CD4-positive, alpha-beta T cell treated with Interleukin-21 for 1 hour (primary cell): ENCODE measurements around the gene HMGCS1.
A peak's percentile ranks its signal among the peaks of the same experiment; 100 is the strongest.
"Not testable (repeated sequence)": the region's sequence is repeated elsewhere in the genome, so short reads cannot be mapped to it uniquely, and the experiment has no call there.

Experiments
- DNase-seq: peaks from one replicate; pipeline ENCODE4 v3.0.0-alpha.2; 2020

Gene HMGCS1

GRCh38 chr5:43312076-43312661 lies 1.0 kb downstream of the HMGCS1 start:
- DNase-seq: no peak

DNA sequence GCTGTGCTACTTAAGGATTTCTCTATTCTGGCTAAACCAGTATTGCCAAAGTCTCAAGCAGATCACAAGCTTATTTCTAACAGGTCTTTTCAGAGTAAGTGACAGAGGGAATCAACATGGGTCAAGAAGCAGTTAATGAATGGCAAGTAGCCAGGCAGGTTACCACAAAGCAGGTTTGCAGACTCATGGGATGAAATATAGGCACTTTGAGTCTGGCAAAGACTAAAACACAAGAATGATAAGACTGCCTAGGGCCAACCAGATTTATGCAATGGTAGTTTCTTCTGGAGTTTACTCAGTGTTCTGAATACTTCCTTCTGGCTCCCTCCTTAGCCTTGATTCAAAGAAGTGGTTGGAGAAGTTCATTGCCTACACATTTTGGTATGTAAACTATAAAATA lies 3.6 kb downstream of the HMGCS1 start:
- DNase-seq: no peak

GRCh38 chr5:43309122-43309521 lies 4.1 kb downstream of the HMGCS1 start:
- no peak for DNase-seq

DNA sequence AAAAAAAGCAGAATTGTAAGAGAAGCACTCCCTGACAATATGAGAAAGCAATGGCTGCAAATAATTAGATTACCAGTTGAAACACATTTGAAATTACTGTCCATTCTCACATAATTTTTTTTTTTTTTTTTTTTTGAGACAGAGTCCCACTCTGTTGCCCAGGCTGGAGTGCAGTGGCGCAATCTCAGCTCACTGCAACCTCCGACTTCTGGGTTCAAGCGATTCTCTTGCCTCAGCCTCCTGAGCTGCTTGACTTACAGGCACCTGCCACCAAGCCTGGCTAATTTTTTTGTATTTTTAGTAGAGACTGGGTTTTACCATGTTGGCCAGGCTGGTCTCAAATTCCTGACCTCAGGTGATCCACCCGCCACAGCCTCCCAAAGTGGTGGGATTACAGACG lies 6.3 kb downstream of the HMGCS1 start:
- DNase-seq: not testable (repeated sequence)

DNA sequence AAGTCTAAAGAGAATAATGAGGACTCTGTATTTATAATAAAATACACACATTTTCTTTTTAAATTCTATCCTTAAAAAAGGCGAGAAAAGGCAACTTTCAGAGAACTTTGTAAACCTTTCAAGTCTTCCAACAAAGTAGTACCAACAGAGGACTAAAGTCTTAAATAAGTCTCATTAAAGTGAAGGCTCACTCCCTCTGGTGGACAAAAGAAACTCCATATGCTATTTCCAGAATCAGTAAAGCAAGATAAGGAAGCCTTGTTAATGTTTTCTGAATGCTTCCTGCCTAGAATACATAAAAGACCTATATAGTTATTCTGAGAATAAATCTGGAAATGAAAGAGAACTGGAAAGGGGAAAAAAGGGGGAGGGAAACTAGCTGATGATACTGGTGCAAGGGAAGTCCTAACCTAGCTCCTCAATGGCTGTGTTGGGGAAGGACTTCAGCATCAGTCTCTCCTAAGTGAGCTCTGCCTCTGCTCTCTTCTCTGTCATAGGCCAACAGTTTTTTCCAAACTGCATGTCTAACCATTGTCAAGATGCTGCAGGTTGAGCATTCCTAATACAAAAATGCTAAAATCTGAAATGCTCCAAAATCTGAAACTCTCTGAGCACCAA lies 7.2 kb downstream of the HMGCS1 start:
- DNase-seq: peak; percentile 65

GRCh38 chr5:43304525-43304924 lies 8.7 kb downstream of the HMGCS1 start:
- DNase-seq: peak; percentile 31

DNA sequence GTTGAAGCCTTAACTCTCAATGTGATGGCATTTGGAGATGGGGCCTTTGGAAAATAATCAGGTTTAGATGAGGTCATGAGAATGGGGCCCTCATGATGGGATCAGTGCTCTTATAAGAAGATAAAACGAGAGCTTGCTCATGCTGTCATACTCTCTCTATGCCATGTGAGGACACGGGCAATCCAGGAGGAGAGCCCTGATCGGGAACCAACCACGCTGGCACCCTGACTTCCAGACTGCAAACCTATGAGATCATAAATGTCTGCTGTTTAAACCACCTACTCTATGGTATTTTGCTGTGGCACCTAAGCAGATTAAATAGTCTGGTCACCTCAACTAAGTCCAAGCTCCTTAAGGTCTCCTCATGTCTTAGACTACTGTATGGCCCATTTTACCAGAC lies 10.0 kb downstream of the HMGCS1 start:
- no peak for DNase-seq

GRCh38 chr5:43302481-43302880 lies 10.7 kb downstream of the HMGCS1 start:
- DNase-seq: no peak

DNA sequence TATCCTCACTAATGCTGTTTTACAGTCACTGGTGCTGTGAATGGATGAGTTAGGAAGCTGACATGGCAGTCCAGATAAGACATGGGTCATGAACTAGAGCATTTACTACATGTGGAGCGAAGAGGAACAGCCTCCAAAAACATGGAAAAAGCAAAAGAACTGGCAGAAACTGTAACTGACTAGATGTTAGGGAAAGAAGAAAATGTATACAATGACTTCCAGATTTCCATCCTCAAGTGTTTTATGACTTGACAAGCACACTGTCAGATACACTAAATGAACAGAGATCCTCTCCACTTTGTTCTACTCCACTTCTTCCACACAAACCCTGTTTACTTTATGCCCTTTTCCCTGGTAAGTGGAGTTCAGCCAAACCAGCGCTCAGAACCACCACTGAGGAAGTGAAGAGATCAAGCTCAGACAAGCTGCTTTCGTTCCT lies 11.5 kb downstream of the HMGCS1 start:
- DNase-seq: no peak

GRCh38 chr5:43300112-43300511 lies 13.1 kb downstream of the HMGCS1 start:
- DNase-seq: no peak

- no peak for DNase-seq
Measured at GRCh38 chr5:43298443-43298842, 14.8 kb downstream of the HMGCS1 start.

DNA sequence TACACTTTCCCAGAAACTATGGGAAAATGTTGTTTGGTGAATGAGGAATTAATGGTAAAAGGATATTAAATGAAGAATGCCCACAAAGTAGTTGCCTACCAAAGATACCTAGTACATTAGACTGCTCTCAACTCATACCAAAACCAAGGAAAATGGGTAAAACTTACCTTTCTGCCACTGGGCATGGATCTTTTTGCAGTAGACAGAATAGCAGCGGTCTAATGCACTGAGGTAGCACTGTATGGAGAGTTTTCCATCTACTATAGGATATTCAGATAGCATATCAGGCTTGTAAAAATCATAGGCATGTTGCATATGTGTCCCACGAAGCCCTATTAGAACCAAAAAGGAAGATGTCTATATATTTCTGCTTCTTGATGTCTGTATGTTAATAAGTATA lies 16.4 kb downstream of the HMGCS1 start:
- no peak for DNase-seq

DNA sequence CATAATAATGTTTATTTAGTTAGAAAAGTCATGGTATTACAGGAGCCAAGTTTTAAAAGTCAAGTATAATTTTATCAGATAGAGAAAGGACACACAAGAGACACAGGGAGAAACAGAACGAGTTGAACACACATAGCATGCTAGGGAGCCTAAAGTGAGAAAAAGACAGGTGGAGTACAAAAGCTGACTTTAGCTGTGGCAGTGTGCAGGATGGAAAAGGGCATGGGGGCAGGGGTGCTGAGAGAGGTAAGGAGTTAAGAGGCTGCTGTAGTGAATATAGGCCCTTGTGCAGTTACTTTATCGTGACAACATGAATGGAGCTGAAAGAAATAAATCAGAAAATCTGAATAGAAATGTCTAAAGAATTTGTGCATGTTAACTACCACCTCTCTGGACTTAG lies 18.0 kb downstream of the HMGCS1 start:
- no peak for DNase-seq

DNA sequence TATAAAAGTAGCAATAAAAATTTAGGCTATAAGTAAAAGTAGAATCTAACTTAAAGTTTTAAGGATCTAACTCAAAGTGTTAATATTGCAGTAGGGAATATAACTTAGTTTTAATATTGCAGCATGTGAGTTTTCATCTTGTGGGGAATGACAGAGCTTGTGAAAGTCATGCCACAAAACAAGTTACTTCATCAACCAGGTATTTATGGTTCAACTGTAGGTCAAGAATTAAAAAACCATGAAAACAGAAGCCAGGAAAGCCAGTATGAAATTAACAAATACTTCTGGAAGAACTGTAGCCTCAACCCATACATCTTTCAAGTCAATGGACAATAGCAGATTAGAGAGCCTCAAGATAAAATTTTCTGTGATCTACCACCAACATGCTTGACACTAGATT lies 19.0 kb downstream of the HMGCS1 start:
- no peak for DNase-seq

DNA sequence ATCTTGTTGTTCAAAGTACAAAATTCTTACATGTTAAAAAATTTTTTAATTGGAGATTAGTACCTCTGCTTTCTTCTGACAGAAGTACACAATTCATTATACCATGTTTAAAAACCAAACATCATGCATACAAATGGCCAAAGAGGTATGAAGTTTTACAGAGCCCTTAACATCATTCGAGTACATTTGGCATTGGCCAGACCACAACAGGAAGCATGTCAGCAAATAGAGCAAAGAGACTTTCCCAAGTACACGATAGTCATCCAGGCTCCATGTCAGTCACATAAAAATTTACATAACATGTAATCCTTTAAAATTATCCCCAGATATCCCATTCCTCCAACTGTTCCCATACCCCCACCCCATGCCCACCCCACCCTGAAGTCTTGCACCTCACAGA lies 22.5 kb downstream of the HMGCS1 start:
- DNase-seq: no peak

DNA sequence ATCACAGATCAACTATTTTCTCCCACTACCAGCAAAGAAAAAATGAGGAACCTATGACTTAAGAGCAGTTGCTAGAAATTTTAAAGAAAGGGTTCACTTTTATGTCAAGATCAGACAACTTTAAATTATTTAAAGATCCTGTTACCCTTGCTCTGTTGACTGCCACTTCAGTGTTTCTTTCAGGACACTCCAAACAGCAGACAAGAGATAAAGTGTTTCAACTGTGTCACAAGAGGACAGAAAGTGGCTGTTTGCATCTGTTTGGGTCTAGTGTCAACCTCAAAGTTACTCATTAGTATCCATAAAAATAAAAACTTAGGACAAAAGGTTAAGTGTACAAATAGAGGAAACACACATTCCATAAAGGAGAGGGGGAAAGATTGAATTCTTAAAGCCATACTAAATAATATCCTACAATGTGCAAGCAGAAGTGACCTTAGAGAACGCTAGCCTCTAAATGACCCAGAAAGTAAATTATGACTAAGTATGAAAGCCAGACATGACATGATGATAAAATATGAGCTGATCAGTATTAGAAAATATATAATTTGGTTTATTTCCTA lies 24.9 kb downstream of the HMGCS1 start:
- no peak for DNase-seq

- DNase-seq: no peak
Measured at GRCh38 chr5:43287493-43287892, 25.7 kb downstream of the HMGCS1 start.

DNA sequence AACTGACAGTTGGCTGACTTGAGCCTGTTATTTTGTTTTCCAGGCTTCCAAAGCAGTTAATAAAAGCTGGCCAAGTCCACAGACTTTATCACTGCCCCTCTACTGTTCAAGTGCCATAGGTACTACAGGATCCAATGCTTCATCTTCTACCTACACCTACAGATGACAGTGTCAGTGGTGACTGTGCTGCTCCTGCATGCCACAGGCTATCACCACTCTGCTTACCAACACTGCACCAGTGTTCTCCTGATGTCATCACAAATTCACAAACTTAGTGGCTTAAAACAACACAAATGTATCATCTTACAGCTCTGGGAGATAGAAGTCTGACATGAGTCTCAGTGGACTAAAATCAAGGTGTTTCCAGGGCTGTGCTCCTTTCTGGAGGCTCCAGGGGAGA lies 26.6 kb downstream of the HMGCS1 start:
- DNase-seq: no peak

GRCh38 chr5:43281840-43282658 lies 31.2 kb downstream of the HMGCS1 start:
- no peak for DNase-seq

DNA sequence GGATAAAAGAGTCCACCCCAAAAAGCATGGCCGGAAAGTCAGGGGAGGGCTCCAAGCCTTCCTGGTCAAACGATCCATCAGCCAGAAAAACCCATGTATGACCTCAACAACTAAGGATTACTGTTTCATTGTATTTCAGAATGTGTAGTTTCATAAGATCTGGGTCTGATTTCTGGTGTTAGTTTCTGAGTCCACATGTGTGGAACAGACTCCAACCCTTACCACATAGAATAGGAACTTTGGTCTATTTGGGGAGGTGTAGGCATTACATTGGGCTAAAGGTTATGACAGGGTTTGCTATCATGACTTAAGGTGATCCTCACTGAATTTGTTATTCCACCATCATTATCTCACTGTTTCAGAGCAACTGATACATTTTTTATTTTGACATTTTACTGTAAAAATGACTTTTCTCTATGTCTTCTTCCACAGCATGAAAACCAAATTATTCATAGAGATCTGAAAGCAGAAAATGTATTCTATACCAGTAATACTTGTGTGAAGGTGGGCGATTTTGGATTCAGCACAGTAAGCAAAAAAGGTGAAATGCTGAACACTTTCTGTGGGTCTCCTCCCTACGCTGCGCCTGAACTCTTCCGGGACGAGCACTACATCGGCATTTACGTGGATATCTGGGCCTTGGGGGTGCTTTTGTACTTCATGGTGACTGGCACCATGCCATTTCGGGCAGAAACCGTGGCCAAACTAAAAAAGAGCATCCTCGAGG lies 33.5 kb downstream of the HMGCS1 start:
- DNase-seq: no peak

DNA sequence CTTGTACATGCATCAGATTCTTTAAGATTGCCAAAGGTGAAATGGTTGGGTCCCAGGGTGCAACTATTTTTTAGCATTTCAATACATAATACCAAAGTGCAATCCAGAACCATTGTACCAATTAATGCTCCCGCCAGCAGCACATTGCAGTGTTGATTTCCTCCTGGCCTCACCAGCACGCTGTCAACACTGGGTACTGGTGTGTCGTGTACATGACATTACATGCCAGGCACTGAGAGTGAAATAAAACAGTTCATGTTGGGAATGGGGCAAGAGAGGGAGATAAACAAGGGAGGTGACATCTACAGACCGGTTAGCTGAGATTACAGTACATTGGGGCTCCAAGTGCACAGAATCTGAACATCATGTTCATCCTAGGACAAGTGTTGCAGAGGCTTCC lies 37.8 kb downstream of the HMGCS1 start:
- no peak for DNase-seq

DNA sequence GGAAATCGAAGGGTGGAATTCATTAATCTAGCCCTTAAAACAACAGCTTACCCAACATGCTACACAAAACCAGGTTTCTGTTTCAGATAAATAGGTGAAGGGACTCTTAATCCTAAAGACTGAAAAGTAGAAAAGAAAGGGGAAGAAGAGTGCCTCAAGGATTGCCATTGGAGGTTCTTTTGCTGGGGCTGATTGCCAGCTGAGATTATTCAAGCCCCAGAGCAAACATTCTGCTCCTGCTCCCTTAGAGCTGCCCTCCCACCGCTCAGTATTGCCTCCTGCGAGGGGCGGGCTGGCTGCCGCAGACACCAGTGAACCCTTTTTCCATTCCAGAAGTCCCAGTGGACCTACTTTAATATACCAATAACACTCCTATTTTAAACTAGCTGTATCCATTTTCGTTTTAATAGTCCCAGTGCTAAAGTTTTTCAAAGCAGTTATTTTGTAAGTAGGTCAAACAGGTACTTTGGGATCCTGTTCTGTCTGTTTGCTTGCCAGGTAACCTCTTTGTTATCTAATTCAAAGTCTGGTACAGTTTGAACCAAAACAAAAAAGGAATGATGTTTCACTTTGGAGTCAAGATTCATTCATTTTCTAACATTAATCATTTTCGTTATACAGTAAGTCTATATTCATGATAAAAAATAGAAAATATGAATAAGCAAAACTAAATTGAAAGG lies 38.6 kb downstream of the HMGCS1 start:
- DNase-seq: no peak

DNA sequence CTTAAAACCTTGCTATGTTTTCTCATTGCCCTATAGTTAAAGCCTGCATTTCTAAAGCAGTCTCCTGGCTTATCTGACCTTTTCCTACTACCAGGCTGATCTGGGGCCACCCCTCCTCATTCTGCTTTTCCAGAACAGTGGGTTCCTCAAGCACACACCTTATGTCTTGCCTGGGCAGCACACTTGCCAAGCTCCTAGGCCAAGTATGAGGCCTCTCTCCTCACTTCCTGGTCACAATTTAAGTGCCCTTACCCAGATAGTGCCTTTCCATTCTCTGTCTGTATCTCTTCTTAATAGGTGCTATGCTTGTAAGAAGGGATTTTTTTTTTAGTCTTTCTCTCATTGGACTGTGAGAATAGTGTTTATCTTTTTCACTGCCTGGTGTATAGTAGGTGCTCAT lies 39.7 kb downstream of the HMGCS1 start:
- DNase-seq: no peak
